ENCODE results near the gene CREB3L2.

Gene CREB3L2

DNA sequence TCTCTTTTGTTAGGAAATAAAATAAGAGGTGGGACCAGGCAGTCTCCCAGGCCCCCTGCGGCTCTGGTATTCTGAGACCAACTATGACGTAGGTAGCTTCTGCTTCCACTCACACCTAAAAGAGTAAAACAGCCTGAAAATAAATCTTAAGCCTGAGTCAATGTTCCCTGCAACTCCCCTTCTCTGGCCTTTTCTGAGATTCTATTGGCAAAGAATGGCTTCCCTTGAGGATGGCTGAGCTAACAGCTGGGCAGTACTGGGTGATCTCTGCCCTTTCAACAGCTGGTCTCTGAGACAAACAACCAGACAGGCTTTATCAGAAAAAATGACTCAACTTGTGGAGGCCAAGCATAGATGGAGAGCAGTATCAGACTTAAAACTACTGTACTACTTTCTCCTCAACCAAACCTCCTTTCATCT is 58.7 kb downstream of the CREB3L2 start:
- DNase-seq (ENCODE audit: low read depth): no peak
- TF ChIP-seq, protein P1, sequence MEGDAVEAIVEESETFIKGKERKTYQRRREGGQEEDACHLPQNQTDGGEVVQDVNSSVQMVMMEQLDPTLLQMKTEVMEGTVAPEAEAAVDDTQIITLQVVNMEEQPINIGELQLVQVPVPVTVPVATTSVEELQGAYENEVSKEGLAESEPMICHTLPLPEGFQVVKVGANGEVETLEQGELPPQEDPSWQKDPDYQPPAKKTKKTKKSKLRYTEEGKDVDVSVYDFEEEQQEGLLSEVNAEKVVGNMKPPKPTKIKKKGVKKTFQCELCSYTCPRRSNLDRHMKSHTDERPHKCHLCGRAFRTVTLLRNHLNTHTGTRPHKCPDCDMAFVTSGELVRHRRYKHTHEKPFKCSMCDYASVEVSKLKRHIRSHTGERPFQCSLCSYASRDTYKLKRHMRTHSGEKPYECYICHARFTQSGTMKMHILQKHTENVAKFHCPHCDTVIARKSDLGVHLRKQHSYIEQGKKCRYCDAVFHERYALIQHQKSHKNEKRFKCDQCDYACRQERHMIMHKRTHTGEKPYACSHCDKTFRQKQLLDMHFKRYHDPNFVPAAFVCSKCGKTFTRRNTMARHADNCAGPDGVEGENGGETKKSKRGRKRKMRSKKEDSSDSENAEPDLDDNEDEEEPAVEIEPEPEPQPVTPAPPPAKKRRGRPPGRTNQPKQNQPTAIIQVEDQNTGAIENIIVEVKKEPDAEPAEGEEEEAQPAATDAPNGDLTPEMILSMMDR (IDR thresholded peaks at IDR 0.05; ENCODE audit: control insufficient read depth, extremely low read depth, insufficient read depth): no peak
- H3K4me3 ChIP-seq (ENCODE audit: low read depth, low read length): no peak overlapping the region

DNA sequence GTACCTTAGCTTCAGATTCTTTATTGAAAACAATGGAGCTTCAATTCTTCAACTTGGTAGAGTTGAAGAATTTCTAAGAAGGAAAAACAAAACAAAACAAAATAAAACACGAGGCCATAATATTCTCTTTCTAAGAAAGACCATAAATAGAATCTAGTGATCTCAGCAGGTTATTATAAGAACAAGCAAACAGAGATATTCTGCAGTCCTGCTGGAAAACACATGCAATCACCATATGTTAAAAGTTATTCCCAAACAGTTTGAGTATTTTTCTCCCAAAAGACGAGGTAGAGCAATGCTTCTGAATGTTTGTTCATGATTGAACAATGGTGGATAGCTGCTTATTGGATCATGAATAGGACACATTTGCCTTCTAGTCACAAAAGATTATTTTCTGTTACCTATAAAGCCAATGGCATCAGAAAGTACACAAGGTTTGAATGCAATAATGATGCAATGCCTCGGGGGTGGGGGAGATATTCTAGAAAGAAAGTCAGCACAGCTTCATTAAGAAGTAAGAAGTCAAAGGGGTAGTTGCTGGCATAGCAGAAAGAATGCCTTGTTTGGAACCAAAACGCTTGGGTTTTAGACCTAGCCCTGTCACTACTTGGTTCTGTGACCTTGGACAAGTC is 59.3 kb downstream of the CREB3L2 start:
- H3K4me3 ChIP-seq (ENCODE audit: low read depth, low read length): no peak overlapping the region
- TF ChIP-seq, protein P1 (IDR thresholded peaks at IDR 0.05; ENCODE audit: control insufficient read depth, extremely low read depth, insufficient read depth): no peak
- DNase-seq (ENCODE audit: low read depth): no peak

DNA sequence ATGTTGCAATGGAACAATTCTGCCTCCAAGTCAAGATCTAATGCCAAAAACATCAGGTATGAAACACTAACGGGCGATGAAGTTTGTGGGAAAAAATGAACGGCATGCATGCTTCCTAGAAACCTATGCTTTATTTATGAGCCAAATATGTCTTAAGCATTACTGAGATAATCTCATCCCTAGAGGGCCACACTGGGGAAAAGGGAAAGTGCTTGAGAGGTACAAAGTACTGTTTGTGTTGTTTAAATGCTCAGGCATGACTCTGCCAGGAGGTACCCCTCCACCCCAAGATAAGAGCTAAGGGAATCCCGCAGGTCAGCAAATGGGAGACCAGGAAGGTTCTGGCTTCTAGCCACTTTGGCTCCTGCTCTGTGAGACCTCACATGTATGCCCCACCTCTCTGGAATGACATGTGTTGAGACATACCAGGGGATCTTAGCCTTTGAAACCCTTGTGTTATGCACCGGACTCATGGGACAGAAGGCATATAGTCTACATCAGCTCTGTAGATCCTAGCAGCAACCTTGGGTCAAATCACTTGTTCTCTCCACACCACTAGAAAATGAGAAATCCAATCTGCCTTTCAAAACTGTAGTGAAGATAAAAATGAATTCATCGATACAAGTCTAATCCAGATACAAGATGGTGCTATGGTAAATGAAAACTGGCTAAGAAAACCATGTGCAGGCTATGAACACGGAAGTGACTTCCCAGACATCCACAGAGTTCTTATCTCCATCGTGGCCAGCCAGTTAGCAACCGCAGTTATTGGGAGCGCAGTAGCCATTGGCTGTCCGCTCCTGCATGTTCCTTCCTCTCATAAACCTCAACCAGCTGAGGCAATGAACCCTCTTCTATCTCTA is 61.0 kb downstream of the CREB3L2 start:
- no peak overlapping the region for H3K4me3 ChIP-seq (ENCODE audit: low read depth, low read length)
- TF ChIP-seq, protein P1 (IDR thresholded peaks at IDR 0.05; ENCODE audit: control insufficient read depth, extremely low read depth, insufficient read depth): no peak
- no peak for DNase-seq (ENCODE audit: low read depth)

DNA sequence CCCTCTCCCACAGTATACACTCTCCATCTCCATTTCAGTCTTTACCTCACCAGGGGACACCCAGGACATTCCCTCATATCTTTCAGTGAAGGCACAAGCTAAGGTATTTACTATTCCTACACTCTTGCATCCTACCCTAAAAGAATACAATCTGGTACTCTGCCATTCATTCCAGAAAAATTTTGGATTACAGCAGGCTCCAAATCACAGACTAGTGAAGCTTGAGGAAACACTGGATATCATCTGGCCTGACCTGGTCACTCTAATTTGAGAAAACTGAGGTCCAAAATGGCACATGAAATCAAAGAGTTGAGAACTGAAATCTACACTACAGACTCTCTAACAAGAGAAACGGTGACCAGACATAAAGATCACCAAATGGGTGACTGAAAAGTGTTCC is 61.7 kb downstream of the CREB3L2 start:
- DNase-seq (ENCODE audit: low read depth): no peak
- no peak overlapping the region for H3K4me3 ChIP-seq (ENCODE audit: low read depth, low read length)
- TF ChIP-seq, protein P1 (IDR thresholded peaks at IDR 0.05; ENCODE audit: control insufficient read depth, extremely low read depth, insufficient read depth): no peak

DNA sequence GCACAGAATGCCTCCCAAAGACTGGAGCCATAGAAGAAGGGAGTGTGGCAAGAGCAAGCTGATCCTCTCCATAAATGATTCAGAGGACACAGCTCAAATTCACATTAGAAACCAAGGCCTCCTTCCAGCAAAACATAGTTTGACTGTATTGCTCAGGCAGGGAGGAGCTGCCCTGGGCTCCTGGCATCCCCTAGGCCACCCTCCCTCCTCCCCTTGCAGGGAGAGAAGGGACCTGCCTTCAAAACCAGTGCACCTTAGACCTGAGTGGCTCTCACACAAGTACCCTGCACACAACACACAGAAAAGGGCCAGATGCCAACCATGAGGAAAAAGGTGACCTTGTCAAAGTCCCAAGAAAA is 64.7 kb downstream of the CREB3L2 start:
- TF ChIP-seq, protein P1 (IDR thresholded peaks at IDR 0.05; ENCODE audit: control insufficient read depth, extremely low read depth, insufficient read depth): no peak
- DNase-seq (ENCODE audit: low read depth): no peak

DNA sequence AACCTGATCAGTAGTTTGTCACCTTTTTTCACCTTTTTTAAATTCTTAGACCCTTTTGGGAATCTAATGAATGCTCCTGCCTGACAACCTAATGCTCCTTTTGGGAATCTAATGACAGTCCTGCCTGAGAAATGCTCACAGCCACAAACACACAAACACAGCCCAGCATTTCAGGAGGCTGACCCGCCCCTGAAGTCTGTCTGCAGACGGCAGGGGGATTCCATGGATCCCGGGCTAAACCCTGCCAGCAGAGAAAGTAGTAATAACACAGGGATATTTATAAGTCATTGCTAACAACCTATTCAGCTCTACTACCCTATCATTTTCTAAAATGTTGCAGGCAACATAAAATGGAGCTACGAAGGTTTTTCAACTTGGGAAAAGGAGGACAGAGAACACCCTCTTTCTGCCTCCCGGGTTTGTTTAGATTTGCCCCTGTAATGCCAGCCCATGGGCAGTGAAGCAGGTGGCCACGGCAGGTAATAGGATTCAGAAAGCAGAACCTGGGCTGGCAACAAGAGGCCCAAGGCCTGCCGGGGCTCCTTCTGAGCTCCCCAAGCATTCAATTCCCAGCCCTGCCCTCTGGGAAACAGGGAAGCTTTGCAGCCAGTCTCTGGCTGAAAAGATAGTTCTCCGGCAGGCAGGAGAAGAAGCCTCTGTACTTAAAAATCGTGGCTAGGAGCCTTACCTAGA is 65.2 kb downstream of the CREB3L2 start:
- H3K4me3 ChIP-seq (ENCODE audit: low read depth, low read length): no peak overlapping the region
- TF ChIP-seq, protein P1 (IDR thresholded peaks at IDR 0.05; ENCODE audit: control insufficient read depth, extremely low read depth, insufficient read depth): no peak
- DNase-seq (ENCODE audit: low read depth): no peak

More for the DNA sequence above, 64.7 kb downstream of the CREB3L2 start:
- no peak overlapping the region for H3K4me3 ChIP-seq (ENCODE audit: low read depth, low read length)
